DOHH2 (cell line): Measurements from ENCODE around the gene PPP6R1.

ENCODE experiments used
- CTCF ChIP-seq: fragments of 200-600 bp; sonication (generic); IDR thresholded peaks from one replicate; pipeline ENCODE4 v1.5.1; 2014; ENCODE audit warnings: antibody characterized with exemption, mild to moderate bottlenecking, low read depth, low read length; ENCODE audit not compliant: poor library complexity, severe bottlenecking
- EZH2phosphoT487 ChIP-seq: fragments of 200-600 bp; sonication (generic); IDR thresholded peaks from 2 replicates; pipeline ENCODE4 v1.6.1; 2017; ENCODE audit warnings: borderline replicate concordance, mild to moderate bottlenecking, antibody characterized with exemption, low read length, moderate library complexity, mixed read lengths

GRCh38 chr19:55230329-55230728, 28.5 kb downstream of the PPP6R1 start:
- no peak for TF ChIP-seq CTCF
- no peak for TF ChIP-seq EZH2phosphoT487
